HCT116 (cell line): Measurements from ENCODE around the gene CELF1. TPM values are rescaled to one million over a fixed set of nuclear protein-coding genes. Genes with fewer than 3 reads are reported as not detected.
"Not testable (repeated sequence)": the region's sequence is repeated elsewhere in the genome, so short reads cannot be mapped to it uniquely, and the experiment has no call there.

Experiments used
- ATAC-seq: fragments of 200-7000 bp; cut with Tn5 transposase; 2 replicates; pipeline ENCODE4 v1.9.1; 2020; ENCODE audit warnings: mild to moderate bottlenecking, moderate library complexity
- BruUV-seq: library from RNA; stranded (reverse); fragments of 400-500 nt; replicated peaks from 2 replicates; lab custom pipeline; 2021; lab: Mats Ljungman, UMichigan
- CTCF ChIA-PET: fragments of 300-600 bp; sonication (Branson Sonifier 250); formaldehyde crosslinking; loops from one replicate; lab custom pipeline; 2021; ENCODE audit warnings: antibody characterized with exemption; lab: Charles Lee
- POLR2A ChIA-PET: fragments of 300-600, 350-600 bp; sonication (Branson Sonifier 250); formaldehyde crosslinking; loops from one replicate; lab custom pipeline; 2021; ENCODE audit warnings: antibody characterized with exemption; lab: Charles Lee
- RAD21 ChIA-PET, 2 experiments: fragments of 300-600 bp; sonication (Branson Sonifier 250); formaldehyde crosslinking; loops; one replicate each; lab custom pipeline; 2023; ENCODE audit warnings: low total read pairs in 2 of 2; ENCODE audit not compliant: uncharacterized antibody in 2 of 2, unreplicated experiment in 2 of 2, low non-redundant PET in 1 of 2; lab: Charles Lee
- DNase-seq: peaks from one replicate; pipeline ENCODE4 v3.0.0-alpha.2; 2010; ENCODE audit warnings: low read depth, low spot score
- H2AFZ ChIP-seq: fragments of 200-600 bp; shearing (Covaris generic), sonication (generic); 2 replicates; pipeline ENCODE4 v1.6.1; 2017; ENCODE audit warnings: low read depth, mixed run types, mixed read lengths, antibody characterized with exemption, low read length; ENCODE audit not compliant: poor library complexity, severe bottlenecking
- H3K27ac ChIP-seq: 2 replicates; pipeline ENCODE4 v1.5.1; 2012; ENCODE audit warnings: low read depth, low read length
- H3K27me3 ChIP-seq: fragments of 200-600 bp; sonication (generic); 2 replicates; pipeline ENCODE4 v1.6.1; 2016; ENCODE audit warnings: mixed run types, low read length, mixed read lengths; ENCODE audit not compliant: insufficient read depth
- H3K36me3 ChIP-seq, 2 experiments: fragments of 200-500 bp in 1 of 2; fragments of 200-600 bp in 1 of 2; sonication (Bioruptor generic) in 1 of 2; sonication (generic) in 1 of 2; 2 replicates each; pipeline versions ENCODE4 v1.5.1 to v1.6.1; 2014 to 2016; ENCODE audit warnings: low read length in 2 of 2, inconsistent platforms in 1 of 2, mixed read lengths in 1 of 2, mixed run types in 1 of 2; ENCODE audit not compliant: insufficient read depth in 2 of 2, control insufficient read depth in 1 of 2
- H3K4me1 ChIP-seq, 2 experiments: fragments of 200-600 bp in 1 of 2; sonication (generic) in 1 of 2; 2 replicates each; pipeline versions ENCODE4 v1.5.1 to v1.6.1; 2012 to 2017; ENCODE audit warnings: low read length in 2 of 2, inconsistent platforms in 1 of 2, mild to moderate bottlenecking in 1 of 2, mixed read lengths in 1 of 2, mixed run types in 1 of 2, moderate library complexity in 1 of 2; ENCODE audit not compliant: insufficient read depth in 2 of 2, control insufficient read depth in 1 of 2
- H3K4me2 ChIP-seq: fragments of 200-600 bp; sonication (generic); 2 replicates; pipeline ENCODE4 v1.6.1; 2017; ENCODE audit warnings: mixed run types, low read length, mixed read lengths
- H3K4me3 ChIP-seq, 2 experiments: fragments of 200-600 bp in 1 of 2; sonication (generic) in 1 of 2; replicated peaks in 1 of 2; 2 replicates each; pipeline ENCODE4 v1.5.1; 2011 to 2016; ENCODE audit warnings: low read length in 2 of 2, control low read depth in 1 of 2, low read depth in 1 of 2, mild to moderate bottlenecking in 1 of 2, mixed read lengths in 1 of 2, mixed run types in 1 of 2
- H3K79me2 ChIP-seq: fragments of 200-600 bp; sonication (generic); 2 replicates; pipeline ENCODE4 v1.6.1; 2017; ENCODE audit warnings: mild to moderate bottlenecking, mixed run types, low read length, moderate library complexity, mixed read lengths; ENCODE audit not compliant: insufficient read depth
- H3K9ac ChIP-seq: fragments of 200-600 bp; sonication (generic); 2 replicates; pipeline ENCODE4 v1.6.1; 2016; ENCODE audit warnings: low read length, mixed read lengths
- H3K9me2 ChIP-seq: fragments of 200-600 bp; sonication (generic), shearing (Covaris generic); 2 replicates; pipeline ENCODE4 v1.6.1; 2017; ENCODE audit warnings: mixed run types, mild to moderate bottlenecking, moderate library complexity; ENCODE audit not compliant: insufficient read depth
- H3K9me3 ChIP-seq, 2 experiments: fragments of 200-500 bp in 1 of 2; fragments of 200-600 bp in 1 of 2; sonication (Bioruptor generic) in 1 of 2; sonication (generic) in 1 of 2; 2 replicates each; pipeline ENCODE4 v1.6.1; 2014 to 2017; ENCODE audit warnings: low read length in 2 of 2, mixed read lengths in 2 of 2, inconsistent platforms in 1 of 2, low read depth in 1 of 2, mild to moderate bottlenecking in 1 of 2, mixed run types in 1 of 2, moderate library complexity in 1 of 2; ENCODE audit not compliant: control insufficient read depth in 1 of 2, insufficient read depth in 1 of 2
- H4K20me1 ChIP-seq: fragments of 200-600 bp; sonication (generic), shearing (Covaris generic); 2 replicates; pipeline ENCODE4 v1.6.1; 2017; ENCODE audit warnings: mixed run types, mild to moderate bottlenecking, moderate library complexity; ENCODE audit not compliant: insufficient read depth
- EGR1 ChIP-seq: IDR thresholded peaks from 2 replicates; pipeline ENCODE4 v1.6.1; 2012; ENCODE audit warnings: low read depth
- POLR2A ChIP-seq: IDR thresholded peaks from 2 replicates; pipeline ENCODE4 v1.7.0; 2011; ENCODE audit warnings: borderline replicate concordance; ENCODE audit not compliant: insufficient read depth, insufficient read length; ENCODE audit errors: extremely low read depth
- SIN3A ChIP-seq: IDR thresholded peaks from 2 replicates; pipeline ENCODE4 v1.6.1; 2012; ENCODE audit warnings: low read depth
- intact Hi-C: fragments of 100-400 bp; cut with micrococcal nuclease; formaldehyde crosslinking; loops from 2 replicates; pipeline ENCODE4 v1.10.0; 2022
- total RNA-seq: library from RNA; stranded (reverse); gene quantifications from one replicate; pipeline ENCODE4 v1.2.1, GENCODE V29; 2021; ENCODE audit not compliant: unreplicated experiment

The CELF1 gene
- total RNA-seq, 1 experiment from 2014 or later = 133 TPM

- ATAC-seq = peak; percentile 15; the same call in 1 of the 2 replicates
- TF ChIP-seq POLR2A (no peak), SIN3A (no peak), EGR1 (no peak)
- TF ChIP-seq, all 23 proteins: peak for 0
- H2AFZ ChIP-seq = no peak overlapping the region
- no peaks in the 10 kb centered on the region for H4K20me1 ChIP-seq
- H3K9me2 ChIP-seq = no peaks in the 10 kb centered on the region
- H3K36me3 ChIP-seq = peaks cover 0 to 13% of the 10 kb centered on the region in 2 experiments; a peak in 2 of 4 replicates
- ChIA-PET RAD21 (interaction anchor here in 1 of 2 experiments (0.6 kb wide), 1 partner anchor 15 kb away, joined by 3 read pairs; no protein-coding TSS in a partner anchor), CTCF (interaction anchor here (0.5 to 1.9 kb wide), 2 partner anchors 12 to 84 kb away, joined by 3 to 9 read pairs; partner anchors contain the start of gene CELF1), POLR2A (interaction anchor here (1.0 to 1.7 kb wide), 2 partner anchors 14 kb away, joined by 3 to 5 read pairs; partner anchors contain the start of genes KBTBD4 and NDUFS3)
- no peak for DNase-seq
- peak overlapping the region; percentile 89 for H3K4me2 ChIP-seq
- no peaks in the 10 kb centered on the region for H3K27me3 ChIP-seq
- peaks cover 6 to 22% of the 10 kb centered on the region in 2 experiments for H3K4me1 ChIP-seq
- BruUV-seq = TSS peak; percentile 70
- H3K9me3 ChIP-seq = no peaks in the 10 kb centered on the region
- H3K4me3 ChIP-seq = peak overlapping the region; percentile 91 to 92
- H3K79me2 ChIP-seq = peaks cover 45% of the 10 kb centered on the region
- intact Hi-C loops = no loop called here
- H3K9ac ChIP-seq = peak overlapping the region; percentile 99
- H3K27ac ChIP-seq = peak overlapping the region; percentile 70
Observed at GRCh38 chr11:47564933-47565339, 12.0 kb upstream of the CELF1 start.

- H3K9ac ChIP-seq, intact Hi-C loops, RAD21 ChIA-PET: not testable (repeated sequence)
Observed at GRCh38 chr11:47564366-47564765, 11.4 kb upstream of the CELF1 start.

GRCh38 chr11:47562393-47562792 is 9.5 kb upstream of the CELF1 start:
- H4K20me1 ChIP-seq, H3K9me3 ChIP-seq, ATAC-seq, RAD21 ChIA-PET, H3K4me2 ChIP-seq, BruUV-seq, H2AFZ ChIP-seq, H3K36me3 ChIP-seq, H3K4me3 ChIP-seq, H3K9me2 ChIP-seq, H3K9ac ChIP-seq, CTCF ChIA-PET, POLR2A ChIA-PET, DNase-seq, H3K27ac ChIP-seq, intact Hi-C loops, H3K27me3 ChIP-seq: not testable (repeated sequence)
- peaks cover 6 to 22% of the 10 kb centered on the region in 2 experiments for H3K4me1 ChIP-seq
- H3K79me2 ChIP-seq = peaks cover 19% of the 10 kb centered on the region

More at GRCh38 chr11:47564366-47564765, 11.4 kb upstream of the CELF1 start:
- H3K9me3 ChIP-seq, H3K36me3 ChIP-seq, H3K9me2 ChIP-seq, H2AFZ ChIP-seq, H4K20me1 ChIP-seq, H3K27me3 ChIP-seq, ATAC-seq, BruUV-seq, DNase-seq: not testable (repeated sequence)
- H3K27ac ChIP-seq = 0 out of 2 replicates have a peak overlapping the region, but pooled peaks have one; percentile 14
- H3K4me3 ChIP-seq = peak overlapping the region in 1 of 2 experiments; percentile 92; a peak in 1 of 4 replicates
- peaks cover 6 to 22% of the 10 kb centered on the region in 2 experiments for H3K4me1 ChIP-seq
- peak overlapping the region; percentile 89 for H3K4me2 ChIP-seq
- POLR2A ChIA-PET = interaction anchor here (1.0 kb wide), 2 partner anchors 12 to 14 kb away, joined by 3 to 5 read pairs; partner anchors contain the start of genes KBTBD4 and NDUFS3
- CTCF ChIA-PET = interaction anchor here (1.9 kb wide), 1 partner anchor 12 kb away, joined by 9 read pairs; the partner anchor contains the start of gene CELF1
- H3K79me2 ChIP-seq = peaks cover 39% of the 10 kb centered on the region
